Naive thymus-derived CD4-positive, alpha-beta T cell (primary cell): Measurements from ENCODE around the gene SOX6. TPM values are rescaled to one million over a fixed set of nuclear protein-coding genes. Genes with fewer than 3 reads are reported as not detected.

Source experiments
- ATAC-seq: fragments of 150-1000 bp; cut with Tn5 transposase; 2 replicates; pipeline ENCODE4 v1.10.0; 2021; ENCODE audit warnings: mild to moderate bottlenecking, moderate library complexity
- CTCF ChIA-PET: fragments of 350-600 bp; sonication (Branson Sonifier 250); formaldehyde crosslinking; loops from one replicate; lab custom pipeline; 2021; ENCODE audit warnings: antibody characterized with exemption; lab: Charles Lee
- POLR2A ChIA-PET: fragments of 350-600 bp; sonication (Branson Sonifier 250); formaldehyde crosslinking; loops from one replicate; lab custom pipeline; 2021; ENCODE audit warnings: antibody characterized with exemption, inconsistent platforms; lab: Charles Lee
- DNase-seq, 9 donors: peaks; one replicate each; pipeline versions ENCODE4 v3.0.0 to v3.0.0-alpha.2; 2020 to 2022; ENCODE audit warnings: mixed read lengths in 1 of 9
- H3K27ac ChIP-seq: one replicate; pipeline ENCODE4 v1.7.0; 2013; ENCODE audit warnings: mild to moderate bottlenecking, low read depth, low read length, moderate library complexity
- H3K27me3 ChIP-seq, 2 donors: one replicate each; pipeline ENCODE4 v1.7.0; 2013; ENCODE audit warnings: low read length in 2 of 2, mild to moderate bottlenecking in 2 of 2, moderate library complexity in 2 of 2; ENCODE audit not compliant: control insufficient read depth in 2 of 2, insufficient read depth in 2 of 2
- H3K36me3 ChIP-seq, 3 experiments: 1 replicate in 2 of 3; 2 replicates in 1 of 3; pipeline ENCODE4 v1.7.0; 2013; ENCODE audit warnings: low read length in 3 of 3, mild to moderate bottlenecking in 3 of 3, moderate library complexity in 1 of 3; ENCODE audit not compliant: insufficient read depth in 3 of 3, control insufficient read depth in 2 of 3
- H3K4me1 ChIP-seq, 2 donors: one replicate each; pipeline ENCODE4 v1.7.0; 2013; ENCODE audit warnings: low read length in 2 of 2, mild to moderate bottlenecking in 2 of 2, moderate library complexity in 1 of 2; ENCODE audit not compliant: control insufficient read depth in 2 of 2, insufficient read depth in 2 of 2
- H3K4me3 ChIP-seq: 2 replicates; pipeline ENCODE4 v1.7.0; 2013; ENCODE audit warnings: mild to moderate bottlenecking, low read length
- H3K9me3 ChIP-seq, 3 experiments: 1 replicate in 2 of 3; 2 replicates in 1 of 3; pipeline ENCODE4 v1.7.0; 2013; ENCODE audit warnings: low read length in 3 of 3; ENCODE audit not compliant: control insufficient read depth in 2 of 3
- H3K27ac Mint-ChIP-seq, 9 donors: one replicate each; pipeline ENCODE4 v1.8.0; 2020 to 2022; ENCODE audit warnings: mixed read lengths in 9 of 9, mild to moderate bottlenecking in 8 of 9, moderate library complexity in 5 of 9, inconsistent platforms in 2 of 9
- H3K27me3 Mint-ChIP-seq, 5 donors: one replicate each; pipeline ENCODE4 v1.8.0; 2021 to 2022; ENCODE audit warnings: mixed read lengths in 5 of 5, mild to moderate bottlenecking in 1 of 5
- H3K36me3 Mint-ChIP-seq, 5 donors: one replicate each; pipeline ENCODE4 v1.8.0; 2020 to 2022; ENCODE audit warnings: mixed read lengths in 5 of 5, mild to moderate bottlenecking in 3 of 5, inconsistent platforms in 1 of 5
- H3K4me1 Mint-ChIP-seq, 7 donors: one replicate each; pipeline ENCODE4 v1.8.0; 2020 to 2022; ENCODE audit warnings: mixed read lengths in 7 of 7, mild to moderate bottlenecking in 3 of 7, inconsistent platforms in 1 of 7
- H3K4me3 Mint-ChIP-seq, 10 donors: one replicate each; pipeline ENCODE4 v1.8.0; 2020 to 2022; ENCODE audit warnings: mild to moderate bottlenecking in 10 of 10, mixed read lengths in 10 of 10, moderate library complexity in 6 of 10, inconsistent platforms in 2 of 10
- H3K9me3 Mint-ChIP-seq, 11 donors: one replicate each; pipeline ENCODE4 v1.8.0; 2020 to 2022; ENCODE audit warnings: mixed read lengths in 11 of 11, mild to moderate bottlenecking in 4 of 11, inconsistent platforms in 1 of 11, moderate library complexity in 1 of 11
- intact Hi-C, 2 donors: fragments of 100-400 bp; cut with micrococcal nuclease; formaldehyde crosslinking; loops; one replicate each; pipeline ENCODE4 v1.15.1; 2023
- polyA plus RNA-seq, 2 donors: library from polyadenylated mRNA; unstranded; fragments of 300-500 nt; fragmentation: Illumina TruSeq; gene quantifications; one replicate each; pipeline ENCODE4 v1.2.3, GENCODE V29; 2021
- total RNA-seq, 6 experiments: library from RNA in 5 of 6; stranded (reverse) in 5 of 6; gene quantifications; 1 replicate in 5 of 6; 2 replicates in 1 of 6; pipeline ENCODE4 v1.2.3 and lab custom pipeline; 2021 to 2026

SOX6 gene
- total and polyA plus RNA-seq, 7 experiments from 2014 or later = 0.51 TPM; not detected in 6

DNA sequence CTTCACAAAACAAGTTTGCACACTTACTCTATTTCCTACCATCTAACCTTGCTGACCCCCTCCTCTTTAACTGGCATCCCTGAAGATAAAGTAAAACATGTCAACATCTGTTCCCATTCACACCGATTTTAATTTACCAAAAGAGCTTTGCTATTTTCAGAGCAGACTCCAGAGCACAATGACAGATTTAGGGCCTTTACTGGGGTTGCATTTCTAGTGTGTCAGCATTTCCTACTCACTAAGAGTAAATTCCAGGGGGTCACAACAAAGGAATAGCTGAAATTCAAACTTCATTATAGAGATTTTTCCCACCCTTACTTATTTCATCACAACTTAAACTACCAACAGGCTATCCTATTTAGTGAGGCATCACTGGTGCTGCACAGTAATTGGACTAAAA, 60.8 kb downstream of the SOX6 start:
- no peaks in the 10 kb centered on the region for H3K4me1 Mint-ChIP-seq
- CTCF ChIA-PET = no interaction called here
- POLR2A ChIA-PET = no interaction called here
- Histone ChIP-seq H3K27ac (no peak overlapping the region), H3K36me3 (no peaks in the 10 kb centered on the region), H3K9me3 (no peaks in the 10 kb centered on the region), H3K4me1 (no peaks in the 10 kb centered on the region), H3K4me3 (no peak overlapping the region), H3K27me3 (no peaks in the 10 kb centered on the region)
- H3K36me3 Mint-ChIP-seq = no peaks in the 10 kb centered on the region
- no peak for DNase-seq
- no peak overlapping the region for H3K27ac Mint-ChIP-seq
- H3K9me3 Mint-ChIP-seq = peaks cover 0 to 6% (median 0%) of the 10 kb centered on the region in 11 donors
- ATAC-seq = no peak
- intact Hi-C loops = no loop called here
- no peaks in the 10 kb centered on the region for H3K27me3 Mint-ChIP-seq
- no peak overlapping the region for H3K4me3 Mint-ChIP-seq

DNA sequence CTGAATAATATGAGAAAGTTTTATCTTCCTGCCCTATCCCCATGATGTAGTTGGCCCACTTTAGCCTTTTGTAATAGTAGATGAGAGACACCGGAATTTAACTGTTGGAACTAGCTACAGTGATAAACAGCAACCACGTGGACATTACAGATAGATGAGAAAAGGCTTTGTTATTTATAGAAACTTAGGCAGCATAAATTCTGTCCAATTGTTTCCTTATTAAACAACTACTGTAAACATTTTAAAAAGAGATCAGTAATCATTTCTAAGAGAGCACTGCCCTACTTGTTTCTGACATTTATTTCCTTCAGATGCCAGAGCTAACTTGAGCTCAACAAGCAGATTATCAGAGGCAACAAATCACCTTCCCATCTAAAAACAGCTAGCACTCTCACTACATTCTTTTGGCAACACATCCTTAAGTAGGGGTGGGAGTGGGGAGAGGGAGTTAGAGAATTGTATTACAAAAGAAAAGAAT, 63.1 kb downstream of the SOX6 start:
- Histone ChIP-seq H3K27ac (no peak overlapping the region), H3K9me3 (no peaks in the 10 kb centered on the region), H3K4me3 (no peak overlapping the region), H3K36me3 (no peaks in the 10 kb centered on the region), H3K27me3 (no peaks in the 10 kb centered on the region), H3K4me1 (no peaks in the 10 kb centered on the region)
- H3K4me1 Mint-ChIP-seq = no peaks in the 10 kb centered on the region
- intact Hi-C loops = no loop called here
- ChIA-PET POLR2A (no interaction called here), CTCF (no interaction called here)
- H3K9me3 Mint-ChIP-seq = peaks cover 0 to 6% (median 0%) of the 10 kb centered on the region in 11 donors
- H3K4me3 Mint-ChIP-seq = no peak overlapping the region
- H3K36me3 Mint-ChIP-seq = no peaks in the 10 kb centered on the region
- no peaks in the 10 kb centered on the region for H3K27me3 Mint-ChIP-seq
- no peak overlapping the region for H3K27ac Mint-ChIP-seq
- ATAC-seq (no peak), DNase-seq (no peak)

DNA sequence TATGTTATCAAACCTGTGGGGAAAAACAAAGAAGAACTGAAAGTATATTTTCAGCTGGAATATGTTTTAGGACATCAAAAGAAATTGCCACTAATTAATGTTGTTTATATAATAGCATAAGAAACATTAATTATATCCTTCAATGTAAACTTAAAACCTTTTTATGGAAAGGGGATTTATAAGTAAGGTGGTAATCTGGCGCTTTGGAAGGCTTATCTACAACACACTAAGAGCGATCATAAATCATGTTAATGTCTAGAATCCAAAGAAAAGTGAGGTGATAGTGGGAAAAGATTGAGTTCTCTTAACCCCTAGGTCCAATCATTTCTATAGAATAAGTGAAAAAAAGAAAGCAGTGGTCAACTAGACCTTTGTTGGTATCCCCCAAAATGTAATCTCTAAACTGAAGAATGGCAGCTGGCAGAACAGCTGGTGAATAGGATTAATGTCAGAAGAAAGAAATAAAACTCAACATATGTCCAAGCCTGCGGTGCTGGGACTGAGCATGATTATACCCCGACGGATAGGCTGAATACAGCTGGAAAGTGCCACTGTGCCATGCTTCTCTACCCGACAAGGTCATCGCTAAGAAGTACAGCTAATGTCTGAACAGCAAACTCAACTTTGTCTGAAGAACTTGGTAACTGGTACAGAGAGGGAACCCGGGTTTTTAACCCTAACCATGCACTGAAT, 64.0 kb downstream of the SOX6 start:
- ChIA-PET CTCF (no interaction called here), POLR2A (no interaction called here)
- ATAC-seq (no peak), DNase-seq (no peak)
- Histone ChIP-seq H3K9me3 (no peaks in the 10 kb centered on the region), H3K36me3 (no peaks in the 10 kb centered on the region), H3K4me1 (no peaks in the 10 kb centered on the region), H3K4me3 (no peak overlapping the region), H3K27ac (no peak overlapping the region), H3K27me3 (no peaks in the 10 kb centered on the region)
- Mint-ChIP-seq H3K27ac (no peak overlapping the region), H3K4me3 (no peak overlapping the region), H3K27me3 (no peaks in the 10 kb centered on the region), H3K36me3 (no peaks in the 10 kb centered on the region), H3K9me3 (peaks cover 0 to 6% (median 0%) of the 10 kb centered on the region in 11 donors), H3K4me1 (no peaks in the 10 kb centered on the region)
- intact Hi-C loops = no loop called here

DNA sequence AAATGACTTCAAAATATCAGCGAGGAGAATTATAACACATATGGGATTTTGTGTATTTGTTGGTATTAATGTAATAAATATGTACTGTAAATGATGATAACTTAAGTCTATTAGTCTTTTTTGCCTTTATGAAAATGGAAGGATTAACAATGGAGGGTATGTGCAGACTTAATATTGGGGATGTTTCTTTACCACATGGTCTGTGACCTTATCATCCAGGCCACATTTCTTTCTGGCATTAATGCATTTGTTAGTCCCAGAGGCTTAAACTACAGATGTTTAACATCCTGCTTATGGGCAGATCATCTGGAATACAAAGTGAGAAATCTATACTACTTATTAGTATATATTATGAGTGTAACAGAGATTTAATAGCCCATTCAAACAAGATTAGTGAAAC, 64.6 kb downstream of the SOX6 start:
- intact Hi-C loops = no loop called here

DNA sequence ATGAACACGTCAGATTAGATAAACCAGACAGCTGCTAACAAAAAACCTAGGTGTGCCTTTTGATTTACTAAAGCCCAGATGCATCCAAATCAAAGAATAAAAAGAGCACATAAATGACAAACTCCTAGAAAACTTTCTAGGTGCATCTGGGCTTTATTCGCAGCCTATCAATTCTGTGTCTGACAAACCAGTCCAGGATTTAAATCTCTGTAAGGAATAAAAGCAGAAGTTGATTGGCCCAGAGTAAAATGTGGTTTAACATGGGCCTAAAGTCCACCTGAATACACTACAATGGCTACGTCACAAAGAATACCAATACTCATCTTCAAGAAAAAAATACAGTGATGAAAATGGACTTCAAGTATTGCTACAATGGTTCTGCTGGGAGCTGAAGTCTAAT, 66.8 kb downstream of the SOX6 start:
- Histone ChIP-seq H3K27ac (no peak overlapping the region), H3K36me3 (no peaks in the 10 kb centered on the region), H3K27me3 (no peaks in the 10 kb centered on the region), H3K4me1 (no peaks in the 10 kb centered on the region), H3K9me3 (no peaks in the 10 kb centered on the region), H3K4me3 (no peak overlapping the region)
- no peak for ATAC-seq
- Mint-ChIP-seq H3K4me3 (no peak overlapping the region), H3K27me3 (no peaks in the 10 kb centered on the region), H3K36me3 (no peaks in the 10 kb centered on the region), H3K9me3 (peaks cover 0 to 3% (median 0%) of the 10 kb centered on the region in 11 donors), H3K4me1 (no peaks in the 10 kb centered on the region), H3K27ac (no peak overlapping the region)
- ChIA-PET POLR2A (no interaction called here), CTCF (no interaction called here)
- DNase-seq = no peak
- intact Hi-C loops = no loop called here

More for the DNA sequence above, 64.6 kb downstream of the SOX6 start:
- Mint-ChIP-seq H3K36me3 (no peaks in the 10 kb centered on the region), H3K9me3 (peaks cover 0 to 7% (median 0%) of the 10 kb centered on the region in 11 donors), H3K27me3 (no peaks in the 10 kb centered on the region), H3K27ac (no peak overlapping the region), H3K4me1 (no peaks in the 10 kb centered on the region), H3K4me3 (no peak overlapping the region)
- ChIA-PET POLR2A (interaction anchor here (0.5 kb wide), 1 partner anchor 12 kb away, joined by 3 read pairs; no protein-coding TSS in a partner anchor), CTCF (no interaction called here)
- no peaks in the 10 kb centered on the region for H3K9me3 ChIP-seq
- DNase-seq (no peak), ATAC-seq (no peak)
- H3K27ac ChIP-seq = no peak overlapping the region
- H3K36me3 ChIP-seq = no peaks in the 10 kb centered on the region
- no peak overlapping the region for H3K4me3 ChIP-seq
- no peaks in the 10 kb centered on the region for H3K4me1 ChIP-seq
- H3K27me3 ChIP-seq = no peaks in the 10 kb centered on the region

DNA sequence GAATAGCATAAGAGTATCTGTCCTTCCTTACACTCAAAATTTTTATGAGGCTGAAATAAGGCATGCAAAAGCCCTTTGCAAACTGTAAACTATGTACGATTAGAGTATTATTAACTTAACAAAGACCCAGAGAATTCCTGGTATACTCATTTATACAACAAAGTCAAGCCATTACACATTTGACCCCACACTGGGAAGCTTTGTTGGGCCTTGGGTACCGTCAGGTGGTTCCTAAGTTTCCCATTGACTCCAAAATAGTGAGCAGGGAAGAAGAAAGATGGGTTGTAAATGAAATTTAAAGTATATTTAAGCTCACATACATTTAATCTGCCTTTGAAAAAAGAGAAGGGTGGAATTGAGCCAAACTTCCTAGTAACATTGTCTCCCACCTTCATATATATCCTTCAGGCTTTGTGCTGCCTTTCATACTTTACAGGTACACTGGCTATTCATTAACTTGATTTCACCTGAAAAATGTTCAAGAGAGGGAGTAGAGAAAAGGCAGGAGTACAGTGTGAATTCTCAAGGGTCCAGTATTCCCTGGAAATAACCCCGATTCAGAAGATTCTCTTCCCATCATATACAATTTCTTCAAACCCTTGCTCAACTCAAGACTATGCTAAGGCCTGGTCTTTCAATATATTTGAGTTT, 68.6 kb downstream of the SOX6 start:
- no peaks in the 10 kb centered on the region for H3K4me1 Mint-ChIP-seq
- H3K9me3 Mint-ChIP-seq = peaks cover 0 to 3% (median 0%) of the 10 kb centered on the region in 11 donors
- H3K9me3 ChIP-seq = no peaks in the 10 kb centered on the region
- POLR2A ChIA-PET = no interaction called here
- no peak overlapping the region for H3K4me3 ChIP-seq
- no peak overlapping the region for H3K27ac ChIP-seq
- H3K4me1 ChIP-seq = no peaks in the 10 kb centered on the region
- no peaks in the 10 kb centered on the region for H3K36me3 ChIP-seq
- DNase-seq (no peak), ATAC-seq (no peak)
- CTCF ChIA-PET = no interaction called here
- intact Hi-C loops = no loop called here
- H3K4me3 Mint-ChIP-seq = no peak overlapping the region
- no peaks in the 10 kb centered on the region for H3K27me3 ChIP-seq
- no peaks in the 10 kb centered on the region for H3K27me3 Mint-ChIP-seq
- no peak overlapping the region for H3K27ac Mint-ChIP-seq
- H3K36me3 Mint-ChIP-seq = no peaks in the 10 kb centered on the region

DNA sequence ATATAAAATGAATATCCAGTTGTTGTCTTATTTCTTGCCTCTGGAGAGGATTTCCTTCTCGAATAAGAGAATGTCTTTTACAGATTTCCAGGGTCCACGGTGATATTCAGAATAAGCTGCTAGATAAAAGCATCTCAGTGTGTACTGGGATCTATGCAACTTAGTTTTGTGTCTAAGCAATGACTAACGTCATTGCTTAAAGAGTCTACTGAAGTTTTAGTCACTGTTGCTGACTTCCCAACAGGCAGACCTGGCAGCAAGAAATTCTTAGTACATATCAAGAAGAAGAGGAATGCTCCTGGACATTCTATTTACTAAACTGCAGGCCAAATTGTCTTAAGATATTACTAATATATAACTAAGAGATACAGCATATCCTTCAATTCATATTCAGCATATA, 70.3 kb downstream of the SOX6 start:
- no peaks in the 10 kb centered on the region for H3K27me3 ChIP-seq
- Mint-ChIP-seq H3K27ac (no peak overlapping the region), H3K4me1 (no peaks in the 10 kb centered on the region), H3K27me3 (no peaks in the 10 kb centered on the region), H3K4me3 (no peak overlapping the region), H3K9me3 (peaks cover 0 to 6% (median 0%) of the 10 kb centered on the region in 11 donors), H3K36me3 (no peaks in the 10 kb centered on the region)
- DNase-seq = no peak
- H3K9me3 ChIP-seq = no peaks in the 10 kb centered on the region
- H3K4me3 ChIP-seq = no peak overlapping the region
- no peaks in the 10 kb centered on the region for H3K36me3 ChIP-seq
- no peak for ATAC-seq
- ChIA-PET POLR2A (no interaction called here), CTCF (no interaction called here)
- H3K4me1 ChIP-seq = no peaks in the 10 kb centered on the region
- no peak overlapping the region for H3K27ac ChIP-seq
- intact Hi-C loops = no loop called here
